Lung (tissue), 16 donors: ENCODE data around the gene TENT5A. TPM values are rescaled to one million over a fixed set of nuclear protein-coding genes. Genes with fewer than 3 reads are reported as not detected.

ENCODE experiments used
- ATAC-seq: fragments of 200-7000 bp; cut with Tn5 transposase; one replicate; pipeline ENCODE4 v1.9.1; 2020; ENCODE audit warnings: moderate number of reproducible peaks; ENCODE audit not compliant: insufficient read depth, low FRiP score
- DNase-seq, 3 donors: peaks; one replicate each; pipeline ENCODE4 v3.0.0-alpha.2; 2013 to 2017
- H3K27ac ChIP-seq, 2 donors: one replicate each; pipeline ENCODE4 v1.5.1; 2013; ENCODE audit warnings: mild to moderate bottlenecking in 2 of 2, moderate library complexity in 2 of 2, control low read depth in 1 of 2, inconsistent platforms in 1 of 2, low read depth in 1 of 2, low read length in 1 of 2
- H3K27me3 ChIP-seq, 3 donors: one replicate each; pipeline ENCODE4 v1.5.1; 2013; ENCODE audit warnings: low read length in 2 of 3; ENCODE audit not compliant: control insufficient read depth in 3 of 3, insufficient read depth in 3 of 3
- H3K36me3 ChIP-seq, 4 donors: one replicate each; pipeline ENCODE4 v1.5.1; 2013; ENCODE audit warnings: low read length in 4 of 4, mild to moderate bottlenecking in 1 of 4, moderate library complexity in 1 of 4; ENCODE audit not compliant: control insufficient read depth in 4 of 4, insufficient read depth in 4 of 4
- H3K4me1 ChIP-seq, 5 donors: one replicate each; pipeline ENCODE4 v1.5.1; 2013; ENCODE audit warnings: low read length in 5 of 5, mild to moderate bottlenecking in 2 of 5, moderate library complexity in 1 of 5; ENCODE audit not compliant: control insufficient read depth in 5 of 5, insufficient read depth in 5 of 5
- H3K4me3 ChIP-seq: one replicate; pipeline ENCODE4 v1.5.1; 2013; ENCODE audit warnings: mild to moderate bottlenecking, control low read depth, moderate library complexity
- H3K9ac ChIP-seq, 2 donors: one replicate each; pipeline ENCODE4 v1.5.1; 2013; ENCODE audit warnings: low read length in 2 of 2, control low read depth in 1 of 2; ENCODE audit not compliant: insufficient read depth in 1 of 2
- H3K9me3 ChIP-seq, 4 donors: one replicate each; pipeline ENCODE4 v1.5.1; 2013; ENCODE audit warnings: low read length in 3 of 4, mild to moderate bottlenecking in 1 of 4, moderate library complexity in 1 of 4; ENCODE audit not compliant: control insufficient read depth in 4 of 4, insufficient read depth in 3 of 4
- WGBS, 2 donors: extraction: QIAGEN DNeasy Blood & Tissue Kit; methylation state at CpG; one replicate each; pipeline ENCODE4 v1.1.7; 2013; 5-methylcytosine and 5-hydroxymethylcytosine counted together
- long read RNA-seq, 5 donors: transcript quantifications; one replicate each; lab custom pipeline, GENCODE V29; 2026
- polyA plus RNA-seq, 2 donors: library from polyadenylated mRNA; stranded (reverse); fragments of 200-250 nt; gene quantifications; one replicate each; pipeline ENCODE4 v1.2.1, GENCODE V29; 2013
- total RNA-seq, 2 donors: library from RNA; depleted of rRNA in 1 of 2; stranded (reverse); fragments of >200 nt in 1 of 2; gene quantifications; one replicate each; pipeline ENCODE4 v1.2.1, GENCODE V29; 2014 to 2021
- TF ChIP-seq, protein P1 (sequence below): IDR thresholded peaks from 2 replicates; pipeline ENCODE4 v1.5.1; 2012; ENCODE audit warnings: mild to moderate bottlenecking; ENCODE audit errors: control extremely low read depth, extremely low read depth
- donor health status: control.
- donor health status: control.
- donor health status: Bipolar disorder and iron deficiency.
- donor health status: healthy.
- donor health status: DM: yes; HTN: yes; CAD: no.

TENT5A gene
- 10 to 100 TPM; 12.0 to 29.8 TPM for total RNA-seq
- 1 to 10 TPM; 3.7 to 6.1 TPM for polyA plus RNA-seq
- long read RNA-seq, donor 1, full-length matches to known transcripts, result 7 of 7 reads
- long read RNA-seq, donor 1, partial matches to known transcripts, result 0 of 7 reads
- long read RNA-seq, donor 1, other reads (novel, unspliced or antisense), result 0 of 7 reads
- long read RNA-seq, donor 2, full-length matches to known transcripts, result 1 of 1 reads
- long read RNA-seq, donor 2, partial matches to known transcripts, result 0 of 1 reads
- long read RNA-seq, donor 2, other reads (novel, unspliced or antisense), result 0 of 1 reads
- long read RNA-seq, donor 3, full-length matches to known transcripts, result 1 of 1 reads
- long read RNA-seq, donor 3, partial matches to known transcripts, result 0 of 1 reads
- long read RNA-seq, donor 3, other reads (novel, unspliced or antisense), result 0 of 1 reads
- long read RNA-seq, donor 4, full-length matches to known transcripts, result 1 of 1 reads
- long read RNA-seq, donor 4, partial matches to known transcripts, result 0 of 1 reads
- long read RNA-seq, donor 4, other reads (novel, unspliced or antisense), result 0 of 1 reads
- long read RNA-seq, donor 5, full-length matches to known transcripts, result 6 of 6 reads
- long read RNA-seq, donor 5, partial matches to known transcripts, result 0 of 6 reads
- long read RNA-seq, donor 5, other reads (novel, unspliced or antisense), result 0 of 6 reads

DNA sequence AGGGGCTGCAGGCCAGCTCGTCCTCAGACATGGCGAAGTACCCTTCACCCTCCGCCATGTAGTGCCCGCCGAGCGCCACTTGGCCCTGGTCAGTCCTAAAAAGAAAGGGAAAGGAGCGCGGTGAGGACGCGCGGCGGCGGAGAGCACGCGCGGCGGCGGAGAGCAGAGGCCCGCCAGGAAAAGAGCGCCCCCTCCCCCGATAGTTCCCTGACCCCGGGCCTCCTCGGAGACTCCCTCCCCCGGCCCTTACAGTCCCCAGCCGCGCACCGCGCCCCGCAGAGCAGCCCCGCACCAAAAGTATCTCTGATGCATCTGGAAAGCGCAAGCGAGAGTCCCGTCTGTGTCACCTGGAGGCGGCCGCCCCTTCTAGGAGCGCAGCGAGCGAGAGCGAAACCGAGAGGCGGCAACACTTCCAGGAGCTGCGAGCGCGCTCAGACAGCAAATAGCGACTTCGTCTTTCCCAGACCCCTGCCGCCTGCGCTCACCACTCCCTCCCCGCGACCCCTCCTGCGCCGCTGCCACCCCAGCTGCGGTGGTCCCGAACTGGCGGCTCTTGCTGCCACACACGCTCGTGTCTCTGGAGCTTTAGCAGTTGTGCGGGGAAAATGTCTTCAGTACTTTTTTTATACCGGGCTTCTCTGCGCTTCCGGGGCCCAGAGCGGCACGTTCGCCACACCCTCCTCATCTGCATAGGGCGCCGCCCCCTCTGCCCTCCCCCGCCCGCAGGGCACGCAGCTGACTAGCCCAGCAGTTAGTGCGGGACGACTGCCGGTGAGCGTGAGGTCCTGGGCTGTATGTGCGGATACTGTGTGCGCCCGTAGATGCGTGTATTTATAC lies at the start of gene TENT5A:
TENT5A (minus strand) TSS at position 598 of the 837 bp plus-strand sequence; CDS start at position 58, 540 bp downstream.
- peaks cover 0 to 19% (median 0%) of the 10 kb centered on the region in 3 donors for H3K27me3 ChIP-seq
- TF ChIP-seq, protein P1, sequence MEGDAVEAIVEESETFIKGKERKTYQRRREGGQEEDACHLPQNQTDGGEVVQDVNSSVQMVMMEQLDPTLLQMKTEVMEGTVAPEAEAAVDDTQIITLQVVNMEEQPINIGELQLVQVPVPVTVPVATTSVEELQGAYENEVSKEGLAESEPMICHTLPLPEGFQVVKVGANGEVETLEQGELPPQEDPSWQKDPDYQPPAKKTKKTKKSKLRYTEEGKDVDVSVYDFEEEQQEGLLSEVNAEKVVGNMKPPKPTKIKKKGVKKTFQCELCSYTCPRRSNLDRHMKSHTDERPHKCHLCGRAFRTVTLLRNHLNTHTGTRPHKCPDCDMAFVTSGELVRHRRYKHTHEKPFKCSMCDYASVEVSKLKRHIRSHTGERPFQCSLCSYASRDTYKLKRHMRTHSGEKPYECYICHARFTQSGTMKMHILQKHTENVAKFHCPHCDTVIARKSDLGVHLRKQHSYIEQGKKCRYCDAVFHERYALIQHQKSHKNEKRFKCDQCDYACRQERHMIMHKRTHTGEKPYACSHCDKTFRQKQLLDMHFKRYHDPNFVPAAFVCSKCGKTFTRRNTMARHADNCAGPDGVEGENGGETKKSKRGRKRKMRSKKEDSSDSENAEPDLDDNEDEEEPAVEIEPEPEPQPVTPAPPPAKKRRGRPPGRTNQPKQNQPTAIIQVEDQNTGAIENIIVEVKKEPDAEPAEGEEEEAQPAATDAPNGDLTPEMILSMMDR, result no peak
- H3K27ac ChIP-seq, result peak within 1 kb of the TSS; percentile 93 to 99
- peak within 1 kb of the TSS; percentile 76 for H3K4me3 ChIP-seq
- DNase-seq, result peak; percentile 90 to 92 (median 91)
- peak within 1 kb of the TSS; percentile 49 to 88 for H3K9ac ChIP-seq
- 0 to 1% methylated on average over 72 to 77 of the region's 77 CpGs for WGBS, 2 donors
- no peaks in the 10 kb centered on the region for H3K9me3 ChIP-seq
- ATAC-seq, result peak; percentile 88
- H3K4me1 ChIP-seq, result peaks cover 0 to 21% (median 2%) of the 10 kb centered on the region in 5 donors
- peaks cover 0 to 2% (median 0%) of the 10 kb centered on the region in 4 donors for H3K36me3 ChIP-seq

- Histone ChIP-seq H3K9me3 (no peaks in the 10 kb centered on the region), H3K27me3 (no peaks in the 10 kb centered on the region), H3K9ac (no peak overlapping the region), H3K4me3 (no peak overlapping the region), H3K36me3 (no peaks in the 10 kb centered on the region), H3K4me1 (no peaks in the 10 kb centered on the region), H3K27ac (no peak overlapping the region)
- no peak for ATAC-seq
- DNase-seq, result no peak
- 92 to 96% methylated on average over 3 of the region's 3 CpGs for WGBS, 2 donors
- TF ChIP-seq, protein P1, result no peak
These were observed 49.0 kb upstream of the TENT5A start for GRCh38 chr6:81801489-81801888.

- ATAC-seq, result no peak
- Histone ChIP-seq H3K36me3 (no peaks in the 10 kb centered on the region), H3K9me3 (no peaks in the 10 kb centered on the region), H3K27ac (no peak overlapping the region), H3K9ac (no peak overlapping the region), H3K4me1 (no peaks in the 10 kb centered on the region), H3K4me3 (no peak overlapping the region), H3K27me3 (no peaks in the 10 kb centered on the region)
- TF ChIP-seq, protein P1, result no peak
- no peak for DNase-seq
- 65 to 67% methylated on average over 3 of the region's 3 CpGs for WGBS, 2 donors
These were observed 48.2 kb upstream of the TENT5A start for GRCh38 chr6:81800666-81801065.
